ENCODE measurements around the gene UBE2L3.

DNA sequence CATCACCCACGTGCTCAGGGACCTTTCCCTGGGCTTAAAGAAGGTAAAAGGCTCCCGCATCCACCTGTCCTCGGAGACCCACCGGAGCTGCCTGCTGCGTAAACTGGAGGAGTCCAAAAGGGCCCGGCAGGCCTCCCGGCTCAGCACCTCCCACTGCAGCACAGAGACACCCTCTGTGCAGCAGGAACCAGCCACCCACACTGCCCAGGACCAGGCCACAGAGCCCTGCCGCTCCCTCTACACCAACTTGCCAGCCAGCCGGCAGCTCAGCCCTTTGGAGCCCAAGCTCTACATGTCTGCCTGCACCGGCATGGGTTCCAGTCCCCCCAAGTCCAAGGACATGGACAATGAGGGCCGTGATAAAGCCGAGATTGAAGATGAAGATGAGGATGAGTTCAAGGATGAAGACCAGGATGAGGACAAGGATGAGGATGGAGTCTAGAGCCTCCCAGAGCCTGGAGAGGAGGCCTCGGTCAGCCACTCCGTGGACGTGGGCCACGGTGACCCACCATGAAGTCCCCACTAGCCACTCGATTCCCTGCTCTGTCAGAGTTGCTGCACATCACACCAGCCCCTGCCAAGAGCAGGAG is 69.2 kb downstream of the UBE2L3 start:
- TF ChIP-seq POLR2AphosphoS5 (IDR thresholded peaks at IDR 0.05; ENCODE audit: borderline replicate concordance, low read depth, low read length) = no peak
- no peak for TF ChIP-seq FOXP2 (optimal IDR thresholded peaks at IDR 0.05; ENCODE audit: control extremely low read depth, extremely low read length, insufficient read depth)
